Panc1 (cell line): ENCODE results near the gene C2.

Experiments used
- CTCF ChIP-seq: fragments of 450-650 bp; IDR thresholded peaks from 2 replicates; pipeline ENCODE4 v1.5.1; 2017; ENCODE audit warnings: mild to moderate bottlenecking
- POLR2AphosphoS5 ChIP-seq: IDR thresholded peaks from 2 replicates; pipeline ENCODE4 v1.6.1; 2012; ENCODE audit warnings: mild to moderate bottlenecking, low read depth, low read length, moderate library complexity

GRCh38 chr6:31952890-31953289 lies 25.4 kb downstream of the C2 start:
- TF ChIP-seq CTCF (no peak), POLR2AphosphoS5 (no peak)
